NCI-H82 (cell line): ENCODE measurements around the gene GJB6.

Source experiments
- DNase-seq: peaks from one replicate; lab custom pipeline; 2025; lab: John Stamatoyannopoulos, UW

GJB6 gene

GRCh38 chr13:20186771-20187170 lies 45.3 kb downstream of the GJB6 start:
- DNase-seq, result no peak

GRCh38 chr13:20185366-20186056 lies 46.6 kb downstream of the GJB6 start:
- peak; percentile 20 for DNase-seq

- peak; percentile 89 for DNase-seq
Measured at GRCh38 chr13:20182231-20182846, 49.8 kb downstream of the GJB6 start.

GRCh38 chr13:20181188-20181587 lies 50.9 kb downstream of the GJB6 start:
- no peak for DNase-seq

- no peak for DNase-seq
Measured at GRCh38 chr13:20178156-20178555, 54.0 kb downstream of the GJB6 start.

- DNase-seq, result no peak
Measured at GRCh38 chr13:20177049-20177831, 54.9 kb downstream of the GJB6 start.

- DNase-seq, result no peak
Measured at GRCh38 chr13:20175907-20176652, 56.0 kb downstream of the GJB6 start.

GRCh38 chr13:20175406-20175794 lies 56.7 kb downstream of the GJB6 start:
- no peak for DNase-seq

GRCh38 chr13:20174656-20175405 lies 57.3 kb downstream of the GJB6 start:
- peak; percentile 30 for DNase-seq

GRCh38 chr13:20173116-20173746 lies 58.9 kb downstream of the GJB6 start:
- no peak for DNase-seq
